HCT116 (cell line): ENCODE data around the gene ROBO1. TPM values are rescaled to one million over a fixed set of nuclear protein-coding genes. Genes with fewer than 3 reads are reported as not detected.

Experiments
- ATAC-seq: fragments of 200-7000 bp; cut with Tn5 transposase; 2 replicates; pipeline ENCODE4 v1.9.1; 2020; ENCODE audit warnings: mild to moderate bottlenecking, moderate library complexity
- BruUV-seq: library from RNA; stranded (reverse); fragments of 400-500 nt; replicated peaks from 2 replicates; lab custom pipeline; 2021; lab: Mats Ljungman, UMichigan
- CTCF ChIA-PET: fragments of 300-600 bp; sonication (Branson Sonifier 250); formaldehyde crosslinking; loops from one replicate; lab custom pipeline; 2021; ENCODE audit warnings: antibody characterized with exemption; lab: Charles Lee
- POLR2A ChIA-PET: fragments of 300-600, 350-600 bp; sonication (Branson Sonifier 250); formaldehyde crosslinking; loops from one replicate; lab custom pipeline; 2021; ENCODE audit warnings: antibody characterized with exemption; lab: Charles Lee
- RAD21 ChIA-PET, 2 experiments: fragments of 300-600 bp; sonication (Branson Sonifier 250); formaldehyde crosslinking; loops; one replicate each; lab custom pipeline; 2023; ENCODE audit warnings: low total read pairs in 2 of 2; ENCODE audit not compliant: uncharacterized antibody in 2 of 2, unreplicated experiment in 2 of 2, low non-redundant PET in 1 of 2; lab: Charles Lee
- DNase-seq: peaks from one replicate; pipeline ENCODE4 v3.0.0-alpha.2; 2010; ENCODE audit warnings: low read depth, low spot score
- H2AFZ ChIP-seq: fragments of 200-600 bp; shearing (Covaris generic), sonication (generic); 2 replicates; pipeline ENCODE4 v1.6.1; 2017; ENCODE audit warnings: low read depth, mixed run types, mixed read lengths, antibody characterized with exemption, low read length; ENCODE audit not compliant: poor library complexity, severe bottlenecking
- H3K27ac ChIP-seq: 2 replicates; pipeline ENCODE4 v1.5.1; 2012; ENCODE audit warnings: low read depth, low read length
- H3K27me3 ChIP-seq: fragments of 200-600 bp; sonication (generic); 2 replicates; pipeline ENCODE4 v1.6.1; 2016; ENCODE audit warnings: mixed run types, low read length, mixed read lengths; ENCODE audit not compliant: insufficient read depth
- H3K36me3 ChIP-seq, 2 experiments: fragments of 200-500 bp in 1 of 2; fragments of 200-600 bp in 1 of 2; sonication (Bioruptor generic) in 1 of 2; sonication (generic) in 1 of 2; 2 replicates each; pipeline versions ENCODE4 v1.5.1 to v1.6.1; 2014 to 2016; ENCODE audit warnings: low read length in 2 of 2, inconsistent platforms in 1 of 2, mixed read lengths in 1 of 2, mixed run types in 1 of 2; ENCODE audit not compliant: insufficient read depth in 2 of 2, control insufficient read depth in 1 of 2
- H3K4me1 ChIP-seq, 2 experiments: fragments of 200-600 bp in 1 of 2; sonication (generic) in 1 of 2; 2 replicates each; pipeline versions ENCODE4 v1.5.1 to v1.6.1; 2012 to 2017; ENCODE audit warnings: low read length in 2 of 2, inconsistent platforms in 1 of 2, mild to moderate bottlenecking in 1 of 2, mixed read lengths in 1 of 2, mixed run types in 1 of 2, moderate library complexity in 1 of 2; ENCODE audit not compliant: insufficient read depth in 2 of 2, control insufficient read depth in 1 of 2
- H3K4me2 ChIP-seq: fragments of 200-600 bp; sonication (generic); 2 replicates; pipeline ENCODE4 v1.6.1; 2017; ENCODE audit warnings: mixed run types, low read length, mixed read lengths
- H3K4me3 ChIP-seq, 2 experiments: fragments of 200-600 bp in 1 of 2; sonication (generic) in 1 of 2; replicated peaks in 1 of 2; 2 replicates each; pipeline ENCODE4 v1.5.1; 2011 to 2016; ENCODE audit warnings: low read length in 2 of 2, control low read depth in 1 of 2, low read depth in 1 of 2, mild to moderate bottlenecking in 1 of 2, mixed read lengths in 1 of 2, mixed run types in 1 of 2
- H3K79me2 ChIP-seq: fragments of 200-600 bp; sonication (generic); 2 replicates; pipeline ENCODE4 v1.6.1; 2017; ENCODE audit warnings: mild to moderate bottlenecking, mixed run types, low read length, moderate library complexity, mixed read lengths; ENCODE audit not compliant: insufficient read depth
- H3K9ac ChIP-seq: fragments of 200-600 bp; sonication (generic); 2 replicates; pipeline ENCODE4 v1.6.1; 2016; ENCODE audit warnings: low read length, mixed read lengths
- H3K9me2 ChIP-seq: fragments of 200-600 bp; sonication (generic), shearing (Covaris generic); 2 replicates; pipeline ENCODE4 v1.6.1; 2017; ENCODE audit warnings: mixed run types, mild to moderate bottlenecking, moderate library complexity; ENCODE audit not compliant: insufficient read depth
- H3K9me3 ChIP-seq, 2 experiments: fragments of 200-500 bp in 1 of 2; fragments of 200-600 bp in 1 of 2; sonication (Bioruptor generic) in 1 of 2; sonication (generic) in 1 of 2; 2 replicates each; pipeline ENCODE4 v1.6.1; 2014 to 2017; ENCODE audit warnings: low read length in 2 of 2, mixed read lengths in 2 of 2, inconsistent platforms in 1 of 2, low read depth in 1 of 2, mild to moderate bottlenecking in 1 of 2, mixed run types in 1 of 2, moderate library complexity in 1 of 2; ENCODE audit not compliant: control insufficient read depth in 1 of 2, insufficient read depth in 1 of 2
- H4K20me1 ChIP-seq: fragments of 200-600 bp; sonication (generic), shearing (Covaris generic); 2 replicates; pipeline ENCODE4 v1.6.1; 2017; ENCODE audit warnings: mixed run types, mild to moderate bottlenecking, moderate library complexity; ENCODE audit not compliant: insufficient read depth
- CEBPB ChIP-seq: IDR thresholded peaks from 2 replicates; pipeline ENCODE4 v1.6.1; 2012; ENCODE audit warnings: low read depth
- EZH2 ChIP-seq: fragments of 200-600 bp; sonication (generic); IDR thresholded peaks from 2 replicates; pipeline ENCODE4 v1.6.1; 2017; ENCODE audit warnings: antibody characterized with exemption, mixed run types
- JUND ChIP-seq: IDR thresholded peaks from 2 replicates; pipeline ENCODE4 v1.6.1; 2012
- SRF ChIP-seq: IDR thresholded peaks from 2 replicates; pipeline ENCODE4 v1.6.1; 2012; ENCODE audit warnings: low read depth
- TCF7L2 ChIP-seq: IDR thresholded peaks from 2 replicates; pipeline ENCODE4 v1.7.0; 2011; ENCODE audit warnings: borderline replicate concordance, inconsistent platforms; ENCODE audit not compliant: insufficient read depth, insufficient read length; ENCODE audit errors: extremely low read depth
- ZNF274 ChIP-seq: fragments of 200-500 bp; sonication (Bioruptor generic); IDR thresholded peaks from 2 replicates; pipeline ENCODE4 v1.6.1; 2014; ENCODE audit warnings: mild to moderate bottlenecking, low read depth, low read length, inconsistent platforms
- intact Hi-C: fragments of 100-400 bp; cut with micrococcal nuclease; formaldehyde crosslinking; loops from 2 replicates; pipeline ENCODE4 v1.10.0; 2022
- total RNA-seq: library from RNA; stranded (reverse); gene quantifications from one replicate; pipeline ENCODE4 v1.2.1, GENCODE V29; 2021; ENCODE audit not compliant: unreplicated experiment
- TF ChIP-seq, protein P1 (sequence below): IDR thresholded peaks from 2 replicates; pipeline ENCODE4 v1.6.1; 2012

Gene ROBO1
- total RNA-seq, 1 experiment from 2014 or later = 0.27 TPM

DNA sequence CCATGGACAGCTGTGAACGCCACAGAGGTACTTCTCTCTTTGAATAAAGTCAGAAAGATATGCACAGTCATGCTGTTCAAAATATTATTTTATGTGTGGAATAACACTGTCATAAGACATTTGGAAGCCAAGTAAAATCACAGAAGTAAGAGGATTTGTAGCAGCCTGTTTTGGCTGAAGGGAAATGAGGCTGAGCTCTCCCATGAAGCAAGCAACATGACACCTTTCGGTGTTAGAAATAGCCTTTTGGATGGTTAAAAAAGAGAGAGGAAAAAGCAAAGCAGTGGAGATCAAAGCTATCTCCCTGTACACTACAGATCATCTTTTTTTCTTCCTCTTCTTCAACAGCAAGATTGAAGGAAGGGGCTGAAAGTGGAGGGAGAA lies 755.3 kb downstream of the ROBO1 start:
- no peak overlapping the region for H3K4me2 ChIP-seq
- POLR2A ChIA-PET = no interaction called here
- no TSS peak for BruUV-seq
- ATAC-seq (no peak), DNase-seq (no peak)
- H4K20me1 ChIP-seq = no peaks in the 10 kb centered on the region
- CTCF ChIA-PET = no interaction called here
- H3K79me2 ChIP-seq = no peaks in the 10 kb centered on the region
- RAD21 ChIA-PET = no interaction called here
- H3K4me1 ChIP-seq = no peaks in the 10 kb centered on the region
- intact Hi-C loops = no loop called here
- H3K9me2 ChIP-seq = no peaks in the 10 kb centered on the region
- H3K4me3 ChIP-seq = no peak overlapping the region
- H2AFZ ChIP-seq = no peak overlapping the region
- H3K27ac ChIP-seq = no peak overlapping the region
- no peaks in the 10 kb centered on the region for H3K36me3 ChIP-seq
- no peak for TF ChIP-seq ZNF274
- no peak for TF ChIP-seq SRF
- TF ChIP-seq TCF7L2 = no peak
- no peak overlapping the region for H3K9ac ChIP-seq
- peaks cover 0 to 16% of the 10 kb centered on the region in 2 experiments; a peak in 2 of 4 replicates for H3K9me3 ChIP-seq
- H3K27me3 ChIP-seq = no peaks in the 10 kb centered on the region

DNA sequence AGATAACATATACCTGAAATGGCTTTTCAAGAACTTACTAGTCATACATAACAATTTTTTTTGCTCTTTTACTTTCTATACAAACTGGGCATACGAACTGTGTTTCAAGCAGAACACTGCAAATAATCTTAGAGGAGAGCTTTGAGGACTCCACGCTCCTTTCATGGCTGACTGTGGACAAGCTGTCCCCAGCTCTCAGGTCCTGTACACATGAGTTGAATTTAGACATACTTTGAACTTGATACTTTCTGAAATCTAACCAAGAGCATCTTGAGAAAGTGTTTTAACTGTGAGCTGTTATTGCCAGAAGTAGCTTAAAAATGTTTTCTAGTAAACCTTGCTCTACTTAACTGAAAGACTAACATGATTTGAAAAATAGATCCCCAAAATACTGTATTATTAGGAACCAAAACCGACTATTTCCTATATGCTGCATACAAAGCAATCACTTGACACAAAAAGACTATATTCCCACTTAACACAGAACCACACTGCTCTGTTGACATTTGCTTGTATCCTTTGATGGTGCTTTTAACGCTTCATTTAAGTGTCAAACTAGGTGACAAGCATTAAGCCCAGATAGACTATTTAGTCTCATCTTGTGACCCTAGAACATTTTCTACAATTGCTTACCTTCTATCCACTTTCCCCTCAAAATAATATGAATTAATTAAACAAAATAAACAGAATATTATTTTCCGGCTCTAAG lies 755.8 kb downstream of the ROBO1 start:
- H3K27ac ChIP-seq = no peak overlapping the region
- intact Hi-C loops = no loop called here
- no peak overlapping the region for H3K9ac ChIP-seq
- ATAC-seq = no peak
- no peak overlapping the region for H3K4me2 ChIP-seq
- H3K9me3 ChIP-seq = peaks cover 0 to 19% of the 10 kb centered on the region in 2 experiments; a peak in 2 of 4 replicates
- ChIA-PET POLR2A (no interaction called here), CTCF (no interaction called here), RAD21 (no interaction called here)
- BruUV-seq = no TSS peak
- no peak for DNase-seq
- no peak for TF ChIP-seq CEBPB
- no peak for TF ChIP-seq JUND
- TF ChIP-seq, protein P1, sequence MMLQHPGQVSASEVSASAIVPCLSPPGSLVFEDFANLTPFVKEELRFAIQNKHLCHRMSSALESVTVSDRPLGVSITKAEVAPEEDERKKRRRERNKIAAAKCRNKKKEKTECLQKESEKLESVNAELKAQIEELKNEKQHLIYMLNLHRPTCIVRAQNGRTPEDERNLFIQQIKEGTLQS = no peak
- TF ChIP-seq SRF = no peak
- TF ChIP-seq ZNF274 = no peak
- no peak for TF ChIP-seq EZH2
- H3K4me1 ChIP-seq = no peaks in the 10 kb centered on the region
- no peaks in the 10 kb centered on the region for H4K20me1 ChIP-seq
- no peaks in the 10 kb centered on the region for H3K27me3 ChIP-seq
- H3K4me3 ChIP-seq = no peak overlapping the region
- H2AFZ ChIP-seq = no peak overlapping the region
- no peaks in the 10 kb centered on the region for H3K9me2 ChIP-seq
- H3K36me3 ChIP-seq = no peaks in the 10 kb centered on the region
- no peaks in the 10 kb centered on the region for H3K79me2 ChIP-seq
